Activated naive CD4-positive, alpha-beta T cell (primary cell): ENCODE measurements around the gene TAS1R2.

Experiments
- DNase-seq, 4 experiments: peaks; one replicate each; lab custom pipeline; 2025; lab: John Stamatoyannopoulos, UW

The TAS1R2 gene

GRCh38 chr1:18820791-18821641, 38.4 kb downstream of the TAS1R2 start:
- DNase-seq: peak; percentile 20 to 59 (median 24)

DNA sequence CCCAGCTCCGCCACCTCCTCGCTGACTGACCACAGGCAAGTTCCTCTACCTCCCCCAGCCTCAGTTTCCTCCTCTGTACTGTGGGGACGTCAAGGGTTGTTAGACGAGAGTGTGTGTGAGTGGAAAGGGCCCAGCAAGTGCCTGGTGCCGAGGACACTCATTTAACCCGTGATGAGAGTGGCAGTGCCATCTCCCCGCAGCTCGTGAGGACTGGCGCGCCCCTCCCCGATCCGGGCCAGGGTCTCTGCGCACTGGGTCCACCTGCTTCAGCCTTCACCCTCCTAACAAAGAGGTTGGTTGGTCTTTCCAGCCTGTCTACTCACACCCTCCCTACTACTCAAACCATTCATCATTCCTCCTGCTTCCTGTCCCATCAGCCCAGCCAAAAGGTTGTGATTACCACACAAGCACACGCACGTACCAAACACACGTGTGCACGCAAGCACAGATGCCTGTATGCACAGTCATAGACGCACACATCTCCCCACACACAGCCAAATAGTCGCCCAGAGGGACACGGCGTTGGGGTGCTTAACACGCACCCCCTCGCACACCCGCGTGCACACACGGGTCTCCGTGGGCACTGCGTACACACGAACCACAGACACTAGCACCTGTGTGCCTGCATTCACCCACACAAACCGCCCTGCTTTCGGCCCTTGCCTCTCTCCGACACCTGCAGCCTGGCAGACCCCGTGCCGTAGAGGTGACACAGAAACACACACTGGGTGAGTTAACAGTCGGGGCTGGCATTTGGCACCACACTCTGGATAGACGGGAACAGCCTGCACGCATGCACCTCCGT, 39.3 kb downstream of the TAS1R2 start:
- no peak for DNase-seq

DNA sequence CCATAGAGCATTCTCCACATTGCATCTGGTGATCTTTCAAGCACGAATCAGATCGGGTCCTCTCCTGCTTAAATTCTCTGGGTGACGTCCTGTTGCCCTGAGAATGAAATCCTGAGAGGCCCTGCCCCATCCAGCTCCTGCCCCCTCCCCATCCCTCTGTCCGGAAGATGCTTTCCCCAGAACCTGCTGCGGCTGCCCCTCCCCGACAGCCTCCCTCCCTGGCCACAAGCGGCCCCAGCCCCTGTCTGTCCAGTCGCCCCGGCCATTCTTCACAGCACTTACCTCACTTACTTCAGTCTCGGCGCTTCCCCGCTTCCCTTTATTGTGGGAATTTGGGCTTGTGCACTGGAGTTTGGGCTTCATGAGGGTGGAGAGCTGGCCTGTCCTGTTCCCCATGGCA, 40.3 kb downstream of the TAS1R2 start:
- no peak for DNase-seq

DNA sequence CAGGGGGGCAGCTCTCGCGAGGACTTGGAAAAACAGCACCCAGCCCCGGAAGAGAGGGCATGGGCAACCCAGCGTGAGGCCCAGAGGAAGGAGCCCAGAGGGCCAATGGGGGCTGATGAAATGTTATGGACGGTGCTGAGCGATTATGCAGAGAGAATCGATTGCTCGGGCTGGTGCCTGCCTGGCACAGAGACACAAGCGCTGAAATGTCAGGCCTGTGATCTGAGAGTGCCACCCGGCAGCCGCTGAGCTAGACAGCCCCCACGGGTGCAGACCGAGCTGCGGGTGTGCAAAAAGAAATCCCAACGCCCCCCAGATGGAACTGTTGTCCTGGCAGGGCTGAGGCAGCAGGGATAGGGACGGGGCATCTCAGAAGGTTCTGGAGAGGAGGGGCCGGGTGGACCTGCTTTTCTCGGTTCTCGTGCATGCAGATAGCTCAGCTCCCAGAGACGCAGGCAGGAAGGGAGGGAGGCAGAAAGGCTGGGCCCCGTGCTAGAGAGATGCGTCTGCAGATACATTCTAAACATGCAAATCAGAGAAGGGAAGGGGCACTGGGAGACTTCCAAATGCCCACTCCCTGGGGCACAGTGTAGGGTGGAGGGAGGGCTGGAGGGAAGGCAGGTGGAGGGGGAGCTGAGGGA, 41.5 kb downstream of the TAS1R2 start:
- DNase-seq: no peak

DNA sequence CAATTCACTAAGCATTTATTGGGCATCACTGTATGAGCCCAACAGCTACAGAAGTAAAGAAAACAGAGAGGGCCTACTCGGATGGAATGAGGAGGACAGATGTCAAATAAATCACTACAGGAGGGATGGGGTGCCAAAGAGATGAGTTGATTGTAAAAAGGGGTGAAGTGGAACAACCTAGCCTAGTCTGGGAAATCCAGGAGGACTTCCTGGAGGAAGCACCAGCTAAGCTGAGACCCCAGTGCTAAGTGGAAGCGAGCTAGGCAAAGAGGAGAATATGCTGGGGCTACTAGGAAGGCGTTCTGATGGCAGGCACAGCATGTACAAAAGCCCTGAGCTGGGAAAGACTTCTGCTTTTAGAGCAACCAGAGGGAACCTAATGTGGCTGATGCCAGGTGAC, 42.1 kb downstream of the TAS1R2 start:
- DNase-seq: no peak

- no peak for DNase-seq
Observed at GRCh38 chr1:18816808-18817207, 42.7 kb downstream of the TAS1R2 start.

GRCh38 chr1:18814874-18815531, 44.5 kb downstream of the TAS1R2 start:
- no peak for DNase-seq

- DNase-seq: no peak
Observed at GRCh38 chr1:18814425-18814824, 45.0 kb downstream of the TAS1R2 start.

- DNase-seq: no peak
Observed at GRCh38 chr1:18812453-18812939, 47.0 kb downstream of the TAS1R2 start.

DNA sequence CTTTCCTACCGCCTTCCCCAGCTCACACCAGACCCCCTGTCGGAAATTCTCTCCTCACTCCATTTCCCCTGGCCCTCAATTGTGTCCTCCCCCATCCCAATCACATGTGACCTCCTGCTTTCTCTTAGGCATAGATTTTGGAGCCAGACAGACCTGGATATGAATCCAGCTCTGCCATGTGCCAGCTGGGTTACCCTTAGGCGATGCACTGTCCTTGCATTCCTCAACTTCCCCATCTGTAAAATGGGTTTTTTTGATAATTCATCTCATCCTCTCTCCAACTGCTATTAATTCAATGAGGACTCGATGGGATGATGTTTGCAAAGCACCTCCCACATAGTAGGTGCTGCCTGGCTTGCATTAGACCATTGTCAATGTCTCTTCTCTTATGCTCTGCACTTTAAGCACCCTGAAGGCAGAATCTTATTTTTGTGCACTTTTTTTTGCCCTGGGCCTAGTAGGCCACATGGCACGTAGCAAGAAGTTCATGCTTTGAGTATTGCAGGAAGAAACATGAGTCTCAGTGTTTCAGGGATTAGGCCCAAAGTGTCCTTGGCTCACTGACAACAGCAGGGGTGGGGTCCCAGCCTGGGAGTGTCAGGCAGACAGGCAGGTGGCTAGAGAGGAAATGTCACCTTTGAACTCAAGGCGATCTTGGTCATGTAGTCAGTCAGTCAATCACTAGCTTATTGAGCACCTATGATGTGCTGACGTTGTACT, 47.6 kb downstream of the TAS1R2 start:
- no peak for DNase-seq

DNA sequence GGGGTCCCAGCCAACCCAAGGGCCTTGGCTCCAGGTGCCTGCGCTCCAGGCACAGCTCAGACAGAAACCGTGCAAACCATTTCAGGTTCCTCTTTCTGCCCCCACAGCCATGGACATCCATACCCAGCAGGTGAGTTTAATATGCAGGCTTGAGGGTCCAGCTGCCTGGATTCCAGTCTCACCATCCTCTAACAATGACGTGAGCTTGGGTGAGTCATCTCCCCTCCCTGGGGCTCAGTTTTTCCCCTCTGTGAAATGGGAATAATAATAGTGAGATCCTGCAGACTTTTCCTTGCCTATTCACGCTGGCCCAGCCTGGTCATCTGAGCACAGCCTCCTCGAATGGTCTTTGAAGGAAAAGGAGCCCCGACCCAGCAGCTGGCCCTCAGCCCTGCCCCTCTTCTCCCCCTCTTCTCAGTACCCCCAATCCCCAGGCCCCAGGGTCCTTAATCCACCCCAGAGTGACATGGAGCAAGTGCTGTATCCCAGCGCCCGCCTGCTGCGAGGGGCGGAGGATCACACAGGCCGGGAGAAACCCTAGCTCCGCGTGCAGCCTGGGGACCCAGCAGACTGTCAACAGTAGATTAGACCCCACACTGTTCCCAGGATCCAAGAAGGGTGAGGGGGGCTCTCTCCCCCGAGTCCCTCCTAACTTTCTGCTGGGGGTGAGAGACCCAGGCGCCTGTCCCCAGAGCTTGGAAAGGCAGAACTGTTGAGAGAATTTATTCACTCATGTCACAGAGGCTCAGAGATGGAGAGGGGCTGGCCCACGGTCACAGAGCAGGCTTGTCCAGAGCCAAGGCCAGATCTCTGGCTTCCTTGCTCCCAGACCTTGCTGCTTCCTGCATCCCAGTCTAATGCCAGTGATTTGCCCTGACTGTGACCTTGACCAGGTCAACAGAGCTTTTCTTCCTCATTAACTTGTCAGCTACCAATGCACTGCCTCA, 49.2 kb downstream of the TAS1R2 start:
- DNase-seq: no peak

DNA sequence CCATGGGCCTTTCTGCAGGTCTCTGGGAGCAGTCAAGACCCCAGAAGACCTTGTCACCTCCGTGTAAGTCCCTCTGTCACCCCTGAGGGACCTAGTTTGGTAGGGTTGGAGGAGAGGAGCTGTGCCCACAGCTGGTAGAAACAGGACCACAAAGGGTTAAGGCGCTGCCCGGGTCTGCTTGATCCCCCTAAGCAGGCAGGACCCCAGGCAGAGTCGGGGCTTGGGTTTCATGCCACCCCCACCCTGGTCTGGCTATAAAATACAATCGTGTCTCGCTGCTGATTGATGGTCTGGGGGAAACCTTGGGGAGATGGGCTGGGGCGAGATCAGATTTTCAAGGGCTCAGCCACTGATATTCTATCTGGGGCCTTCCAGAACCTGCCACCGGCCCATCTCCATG, 50.9 kb downstream of the TAS1R2 start:
- DNase-seq: no peak

DNA sequence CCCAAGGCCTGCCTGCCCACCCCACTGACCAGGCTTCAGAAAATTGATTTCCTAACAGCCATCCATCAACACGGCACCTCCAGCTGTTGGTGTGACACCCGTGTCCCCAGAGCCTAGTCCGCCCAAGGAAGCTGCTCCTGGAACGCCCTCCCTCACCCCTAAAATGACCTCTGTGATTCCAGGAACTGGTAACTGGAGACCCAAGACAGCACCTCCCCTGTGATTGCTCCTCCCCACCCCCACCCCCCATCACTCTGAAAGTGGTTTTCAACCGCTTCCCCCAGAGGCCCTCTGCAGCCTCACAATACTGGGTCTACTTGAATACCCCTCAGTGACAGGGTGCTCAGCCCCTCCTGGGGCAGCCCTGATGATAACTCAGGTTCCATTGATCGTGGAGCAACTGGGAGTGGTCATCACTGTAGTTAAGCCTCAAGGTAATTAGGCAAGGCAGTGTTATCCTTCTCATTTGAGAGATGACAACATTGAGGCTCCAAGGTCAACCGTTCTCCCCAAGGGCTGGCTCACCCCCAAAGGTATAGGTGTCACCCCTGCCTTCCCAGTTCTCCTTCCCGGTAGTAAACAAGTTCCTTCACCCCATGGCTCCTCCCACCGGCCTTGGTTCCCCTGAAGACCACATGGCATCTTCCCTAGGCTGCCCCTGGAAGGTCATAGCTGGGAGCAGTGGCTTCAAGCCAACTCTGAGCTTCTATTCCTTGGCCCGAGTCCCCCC, 52.0 kb downstream of the TAS1R2 start:
- no peak for DNase-seq

GRCh38 chr1:18805925-18806849, 53.3 kb downstream of the TAS1R2 start:
- no peak for DNase-seq

DNA sequence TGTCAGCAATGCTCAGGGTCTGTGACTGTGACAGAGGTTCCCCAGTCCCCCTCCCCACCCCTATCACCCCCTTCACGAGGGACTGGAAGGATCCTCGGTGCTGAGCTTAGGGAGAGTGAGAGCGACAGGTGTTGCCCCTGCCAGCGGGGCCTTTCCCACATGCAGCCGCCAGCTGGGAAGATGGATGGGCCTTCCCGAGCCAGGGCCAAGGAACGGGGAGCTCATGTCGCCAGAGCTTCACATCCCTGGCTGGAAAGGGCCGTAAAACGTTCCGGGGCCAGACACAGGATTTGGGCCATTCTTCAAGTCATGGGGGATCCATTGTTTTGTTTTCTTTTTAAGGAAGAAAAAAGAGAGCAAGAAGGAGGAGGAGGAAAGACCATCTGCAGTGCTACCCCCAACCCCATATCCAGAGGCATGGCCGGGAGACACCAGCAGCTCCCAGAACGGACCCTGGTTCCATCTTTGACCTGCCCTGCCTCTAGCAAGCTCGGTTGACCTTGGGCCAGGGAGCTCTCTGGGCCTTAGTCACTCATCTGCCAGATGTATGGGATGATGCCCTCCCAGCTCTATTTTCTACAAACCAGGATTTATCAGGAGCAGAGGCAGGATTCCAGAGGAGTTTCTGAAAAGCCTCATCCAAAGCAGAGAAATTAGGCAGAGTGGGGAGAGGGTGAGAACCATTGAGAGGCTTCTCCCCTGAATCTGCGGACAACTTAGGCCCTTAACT, 54.1 kb downstream of the TAS1R2 start:
- DNase-seq: no peak

GRCh38 chr1:18803851-18804250, 55.6 kb downstream of the TAS1R2 start:
- DNase-seq: no peak

DNA sequence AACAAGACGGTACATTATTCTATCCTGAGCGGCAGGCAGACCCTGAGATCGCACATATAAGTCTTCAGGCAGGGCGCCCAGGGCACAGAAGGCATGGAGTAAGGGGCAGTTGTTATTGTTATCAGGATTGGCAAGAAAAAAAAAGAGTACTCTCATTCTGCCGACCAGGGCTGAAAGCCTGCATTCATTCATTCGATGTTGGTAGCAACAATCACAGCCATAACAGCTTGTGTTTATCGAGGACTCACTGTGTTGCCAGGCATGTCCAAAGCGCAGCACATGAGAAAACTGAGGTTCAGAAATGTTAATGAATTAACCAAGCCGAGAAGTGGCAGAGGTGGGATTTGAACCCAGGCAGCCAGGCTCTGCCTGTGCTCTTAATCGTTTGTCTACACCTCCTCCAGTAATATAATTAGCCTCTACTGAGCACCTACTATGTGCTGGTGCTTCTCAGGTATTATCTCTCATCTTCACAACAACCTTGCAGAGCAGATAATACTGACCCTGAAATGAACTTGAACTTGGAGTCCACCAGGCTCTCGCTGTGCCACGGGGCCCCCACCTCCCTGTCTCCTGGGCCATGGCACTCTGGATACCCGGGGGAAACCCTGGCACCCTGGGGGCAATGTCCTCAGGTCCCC, 56.2 kb downstream of the TAS1R2 start:
- no peak for DNase-seq
